Measurements from ENCODE around the gene SH3GLB1. TPM values are rescaled to one million over a fixed set of nuclear protein-coding genes. Genes with fewer than 3 reads are reported as not detected.
A peak's percentile ranks its signal among the peaks of the same experiment; 100 is the strongest.

SH3GLB1 gene
- total and polyA plus RNA-seq, 9 of the 15 experiments (the other 6 are each of a cell fraction or from before 2014, with no cell fraction given) = 8.6 to 34.2 (median 24.2) TPM

DNA sequence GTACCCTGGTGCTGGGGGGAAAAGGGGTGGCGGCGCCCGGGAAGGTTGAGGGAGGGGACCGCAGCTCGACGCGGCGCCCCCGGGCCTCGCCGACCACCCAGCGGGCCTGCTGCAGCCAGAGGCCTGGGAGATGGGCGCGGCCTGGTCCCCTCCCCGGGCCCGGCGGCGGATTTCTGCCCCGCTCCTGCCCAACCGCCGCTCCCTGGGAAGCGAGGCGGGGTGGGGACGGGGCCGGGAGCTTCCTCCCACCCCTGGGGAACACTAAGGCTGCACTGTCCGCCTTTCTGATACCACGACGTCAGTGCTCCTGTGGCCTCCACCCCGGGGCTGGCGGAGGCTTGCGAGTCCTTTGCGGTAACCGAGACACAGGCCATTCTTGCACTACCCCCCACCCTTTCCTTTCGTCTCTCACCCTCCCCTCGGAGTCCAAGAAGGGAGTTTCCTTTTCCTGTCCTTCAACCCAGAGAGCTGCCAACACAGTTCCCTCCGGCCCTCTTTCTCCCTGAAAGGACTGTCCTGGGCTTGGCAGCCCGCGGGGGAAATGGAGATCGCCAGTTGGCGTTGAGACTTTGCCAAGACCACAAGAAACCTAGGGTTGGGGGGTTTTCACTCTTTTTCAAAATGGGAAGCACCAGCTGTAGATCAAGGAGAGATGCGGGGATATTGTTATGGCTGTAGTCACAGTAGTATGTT, 742 bp downstream of the SH3GLB1 start (continued):
- no peak for TF ChIP-seq CLOCK (CRISPR knock-in tag; IDR thresholded peaks at IDR 0.05; ENCODE audit: borderline replicate concordance)
- no peak for TF ChIP-seq NCOA2 (IDR thresholded peaks at IDR 0.05; ENCODE audit: partially characterized antibody in 2 of 2)
- TF ChIP-seq SIN3B (IDR thresholded peaks at IDR 0.05; ENCODE audit: low read depth) = no peak
- TF ChIP-seq, protein P1, sequence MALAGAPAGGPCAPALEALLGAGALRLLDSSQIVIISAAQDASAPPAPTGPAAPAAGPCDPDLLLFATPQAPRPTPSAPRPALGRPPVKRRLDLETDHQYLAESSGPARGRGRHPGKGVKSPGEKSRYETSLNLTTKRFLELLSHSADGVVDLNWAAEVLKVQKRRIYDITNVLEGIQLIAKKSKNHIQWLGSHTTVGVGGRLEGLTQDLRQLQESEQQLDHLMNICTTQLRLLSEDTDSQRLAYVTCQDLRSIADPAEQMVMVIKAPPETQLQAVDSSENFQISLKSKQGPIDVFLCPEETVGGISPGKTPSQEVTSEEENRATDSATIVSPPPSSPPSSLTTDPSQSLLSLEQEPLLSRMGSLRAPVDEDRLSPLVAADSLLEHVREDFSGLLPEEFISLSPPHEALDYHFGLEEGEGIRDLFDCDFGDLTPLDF (CRISPR knock-in tag; IDR thresholded peaks at IDR 0.05) = no peak
- no peak for TF ChIP-seq FOXJ3 (CRISPR knock-in tag; IDR thresholded peaks at IDR 0.05)
- TF ChIP-seq ZBTB7A (IDR thresholded peaks at IDR 0.05; ENCODE audit: borderline replicate concordance, control insufficient read depth, low read depth, low read length) = peak; percentile 18; the same call in 1 of the 2 replicates
- no peak for TF ChIP-seq XRCC3 (IDR thresholded peaks at IDR 0.05)
- 0 out of 2 replicates have a peak, but pooled peaks have one; percentile 3 for TF ChIP-seq ATF7 (IDR thresholded peaks at IDR 0.05)
- no peak for TF ChIP-seq KLF10 (CRISPR knock-in tag; IDR thresholded peaks at IDR 0.05)
- no peak for TF ChIP-seq PPARD (CRISPR knock-in tag; IDR thresholded peaks at IDR 0.05)
- TF ChIP-seq, protein P2, sequence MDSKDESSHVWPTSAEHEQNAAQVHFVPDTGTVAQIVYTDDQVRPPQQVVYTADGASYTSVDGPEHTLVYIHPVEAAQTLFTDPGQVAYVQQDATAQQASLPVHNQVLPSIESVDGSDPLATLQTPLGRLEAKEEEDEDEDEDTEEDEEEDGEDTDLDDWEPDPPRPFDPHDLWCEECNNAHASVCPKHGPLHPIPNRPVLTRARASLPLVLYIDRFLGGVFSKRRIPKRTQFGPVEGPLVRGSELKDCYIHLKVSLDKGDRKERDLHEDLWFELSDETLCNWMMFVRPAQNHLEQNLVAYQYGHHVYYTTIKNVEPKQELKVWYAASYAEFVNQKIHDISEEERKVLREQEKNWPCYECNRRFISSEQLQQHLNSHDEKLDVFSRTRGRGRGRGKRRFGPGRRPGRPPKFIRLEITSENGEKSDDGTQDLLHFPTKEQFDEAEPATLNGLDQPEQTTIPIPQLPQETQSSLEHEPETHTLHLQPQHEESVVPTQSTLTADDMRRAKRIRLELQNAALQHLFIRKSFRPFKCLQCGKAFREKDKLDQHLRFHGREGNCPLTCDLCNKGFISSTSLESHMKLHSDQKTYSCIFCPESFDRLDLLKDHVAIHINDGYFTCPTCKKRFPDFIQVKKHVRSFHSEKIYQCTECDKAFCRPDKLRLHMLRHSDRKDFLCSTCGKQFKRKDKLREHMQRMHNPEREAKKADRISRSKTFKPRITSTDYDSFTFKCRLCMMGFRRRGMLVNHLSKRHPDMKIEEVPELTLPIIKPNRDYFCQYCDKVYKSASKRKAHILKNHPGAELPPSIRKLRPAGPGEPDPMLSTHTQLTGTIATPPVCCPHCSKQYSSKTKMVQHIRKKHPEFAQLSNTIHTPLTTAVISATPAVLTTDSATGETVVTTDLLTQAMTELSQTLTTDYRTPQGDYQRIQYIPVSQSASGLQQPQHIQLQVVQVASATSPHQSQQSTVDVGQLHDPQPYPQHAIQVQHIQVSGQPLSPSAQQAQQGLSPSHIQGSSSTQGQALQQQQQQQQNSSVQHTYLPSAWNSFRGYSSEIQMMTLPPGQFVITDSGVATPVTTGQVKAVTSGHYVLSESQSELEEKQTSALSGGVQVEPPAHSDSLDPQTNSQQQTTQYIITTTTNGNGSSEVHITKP (IDR thresholded peaks at IDR 0.05; ENCODE audit: partially characterized antibody) = peak; percentile 9
- TF ChIP-seq ZNF408 (CRISPR knock-in tag; IDR thresholded peaks at IDR 0.05; ENCODE audit: low read depth) = no peak
- no peak for TF ChIP-seq POLR3G (IDR thresholded peaks at IDR 0.05; ENCODE audit: extremely low read depth, insufficient read length, insufficient replicate concordance)
- TF ChIP-seq ARID1B (IDR thresholded peaks at IDR 0.05) = no peak
- no peak for TF ChIP-seq ZNF253 (CRISPR knock-in tag; conservative IDR thresholded peaks at IDR 0.05)

Data from K562 (cell line).